H9 (cell line): ENCODE results near the gene CDNF. TPM values are rescaled to one million over a fixed set of nuclear protein-coding genes. Genes with fewer than 3 reads are reported as not detected.

Experiments used
- DNase-seq: peaks from one replicate; pipeline ENCODE4 v3.0.0-alpha.2; 2017
- H2AFZ ChIP-seq: one replicate; pipeline ENCODE4 v1.6.1; 2013; ENCODE audit warnings: mild to moderate bottlenecking, low read length, control low read depth, moderate library complexity
- H2AK5ac ChIP-seq: 2 replicates; pipeline ENCODE4 v1.6.1; 2013; ENCODE audit warnings: low read length, control low read depth, mixed read lengths; ENCODE audit not compliant: insufficient read length
- H2BK120ac ChIP-seq: one replicate; pipeline ENCODE4 v1.6.1; 2013; ENCODE audit warnings: low read depth, mild to moderate bottlenecking, low read length, control low read depth, inconsistent platforms; ENCODE audit not compliant: poor library complexity, severe bottlenecking
- H2BK12ac ChIP-seq: 2 replicates; pipeline ENCODE4 v1.6.1; 2013; ENCODE audit warnings: low read length, control low read depth, mixed read lengths, low read depth; ENCODE audit not compliant: insufficient read length
- H2BK15ac ChIP-seq: 2 replicates; pipeline ENCODE4 v1.6.1; 2013; ENCODE audit warnings: low read depth, low read length, control low read depth
- H2BK20ac ChIP-seq: one replicate; pipeline ENCODE4 v1.6.1; 2013; ENCODE audit warnings: low read depth, mild to moderate bottlenecking, low read length, control low read depth, inconsistent platforms; ENCODE audit not compliant: poor library complexity, severe bottlenecking
- H2BK5ac ChIP-seq: 2 replicates; pipeline ENCODE4 v1.6.1; 2013; ENCODE audit warnings: low read length, control low read depth, mixed read lengths; ENCODE audit not compliant: insufficient read length
- H3K14ac ChIP-seq: 2 replicates; pipeline ENCODE4 v1.6.1; 2013; ENCODE audit warnings: low read length, control low read depth; ENCODE audit not compliant: insufficient read depth
- H3K18ac ChIP-seq: 2 replicates; pipeline ENCODE4 v1.6.1; 2013; ENCODE audit warnings: low read depth, mild to moderate bottlenecking, mixed read lengths, low read length, control low read depth; ENCODE audit not compliant: insufficient read length
- H3K23ac ChIP-seq: 2 replicates; pipeline ENCODE4 v1.6.1; 2013; ENCODE audit warnings: low read length, control low read depth, mixed read lengths, low read depth; ENCODE audit not compliant: insufficient read length
- H3K23me2 ChIP-seq: 2 replicates; pipeline ENCODE4 v1.6.1; 2013; ENCODE audit warnings: low read depth, mild to moderate bottlenecking, mixed read lengths, low read length, control low read depth; ENCODE audit not compliant: insufficient read length, poor library complexity, severe bottlenecking
- H3K27ac ChIP-seq: 2 replicates; pipeline ENCODE4 v1.5.1; 2013; ENCODE audit warnings: low read length, control low read depth, mixed read lengths, low read depth; ENCODE audit not compliant: insufficient read length
- H3K27me3 ChIP-seq: 2 replicates; pipeline ENCODE4 v1.6.1; 2013; ENCODE audit warnings: low read length, control low read depth, inconsistent platforms; ENCODE audit not compliant: insufficient read depth
- H3K4ac ChIP-seq: 2 replicates; pipeline ENCODE4 v1.6.1; 2013; ENCODE audit warnings: low read depth, mild to moderate bottlenecking, control low read depth, inconsistent platforms, low read length, moderate library complexity
- H3K4me1 ChIP-seq: 2 replicates; pipeline ENCODE4 v1.6.1; 2013; ENCODE audit warnings: low read length, control low read depth, inconsistent platforms; ENCODE audit not compliant: insufficient read depth
- H3K4me2 ChIP-seq: 2 replicates; pipeline ENCODE4 v1.6.1; 2013; ENCODE audit warnings: low read length, control low read depth, mixed read lengths; ENCODE audit not compliant: insufficient read length, insufficient read depth
- H3K56ac ChIP-seq: 2 replicates; pipeline ENCODE4 v1.6.1; 2013; ENCODE audit warnings: low read depth, mild to moderate bottlenecking, mixed read lengths, low read length, control low read depth; ENCODE audit not compliant: insufficient read length
- H3K79me1 ChIP-seq: 2 replicates; pipeline ENCODE4 v1.6.1; 2013; ENCODE audit warnings: low read depth, mild to moderate bottlenecking, moderate library complexity, low read length, control low read depth, inconsistent platforms; ENCODE audit not compliant: insufficient read depth, poor library complexity, severe bottlenecking
- H3K79me2 ChIP-seq: 2 replicates; pipeline ENCODE4 v1.6.1; 2013; ENCODE audit warnings: low read length, control low read depth, inconsistent platforms; ENCODE audit not compliant: insufficient read depth
- H3K9ac ChIP-seq: 2 replicates; pipeline ENCODE4 v1.6.1; 2013; ENCODE audit warnings: low read length, control low read depth, mixed read lengths; ENCODE audit not compliant: insufficient read length; ENCODE audit errors: extremely low read depth
- H3K9me3 ChIP-seq: one replicate; pipeline ENCODE4 v1.6.1; 2013; ENCODE audit warnings: low read depth, low read length, inconsistent platforms; ENCODE audit not compliant: control insufficient read depth
- H3T11ph ChIP-seq: one replicate; pipeline ENCODE4 v1.6.1; 2013; ENCODE audit warnings: mild to moderate bottlenecking, low read length, control low read depth, inconsistent platforms
- H4K20me1 ChIP-seq: one replicate; pipeline ENCODE4 v1.6.1; 2013; ENCODE audit not compliant: control insufficient read depth, insufficient read length, insufficient read depth
- H4K5ac ChIP-seq: 2 replicates; pipeline ENCODE4 v1.6.1; 2013; ENCODE audit warnings: low read depth, mild to moderate bottlenecking, mixed read lengths, low read length, control low read depth; ENCODE audit not compliant: insufficient read length
- H4K8ac ChIP-seq: replicated peaks from 2 replicates; pipeline ENCODE4 v1.6.1; 2013; ENCODE audit warnings: low read length, control low read depth, mixed read lengths, low read depth; ENCODE audit not compliant: insufficient read length
- H4K91ac ChIP-seq: 2 replicates; pipeline ENCODE4 v1.6.1; 2013; ENCODE audit warnings: low read depth, mild to moderate bottlenecking, moderate library complexity, mixed read lengths, low read length, control low read depth; ENCODE audit not compliant: insufficient read length
- H3K27ac Mint-ChIP-seq, 3 experiments: 2 replicates in 2 of 3; 3 replicates in 1 of 3; pipeline ENCODE4 v1.8.0; 2020 to 2021; ENCODE audit warnings: mixed read lengths in 3 of 3, mild to moderate bottlenecking in 1 of 3, moderate library complexity in 1 of 3
- H3K27me3 Mint-ChIP-seq: 2 replicates; pipeline ENCODE4 v1.8.0; 2021; ENCODE audit warnings: low read depth, mild to moderate bottlenecking, moderate library complexity, mixed read lengths
- H3K36me3 Mint-ChIP-seq, 3 experiments: 2 replicates in 2 of 3; 3 replicates in 1 of 3; pipeline ENCODE4 v1.8.0; 2020 to 2021; ENCODE audit warnings: low read depth in 3 of 3, mixed read lengths in 3 of 3; ENCODE audit not compliant: insufficient read depth in 1 of 3
- H3K4me1 Mint-ChIP-seq, 2 experiments: 2 replicates each; pipeline ENCODE4 v1.8.0; 2020; ENCODE audit warnings: mixed read lengths in 2 of 2
- H3K4me3 Mint-ChIP-seq, 2 experiments: 2 replicates in 1 of 2; 3 replicates in 1 of 2; pipeline ENCODE4 v1.8.0; 2020 to 2021; ENCODE audit warnings: mild to moderate bottlenecking in 2 of 2, mixed read lengths in 2 of 2, moderate library complexity in 1 of 2
- H3K9me3 Mint-ChIP-seq, 2 experiments: 2 replicates in 1 of 2; 3 replicates in 1 of 2; pipeline ENCODE4 v1.8.0; 2020; ENCODE audit warnings: mild to moderate bottlenecking in 2 of 2, mixed read lengths in 2 of 2, moderate library complexity in 1 of 2
- CTCF ChIP-seq: fragments of 200-600 bp; sonication (generic); conservative IDR thresholded peaks from 3 replicates; pipeline ENCODE4 v1.8.0; 2021; ENCODE audit warnings: antibody characterized with exemption, mild to moderate bottlenecking
- WGBS: extraction: QIAGEN DNeasy Blood & Tissue Kit; methylation state at CpG from one replicate; pipeline ENCODE4 v1.1.7; 2013; ENCODE audit warnings: missing lambda C conversion rate, low lambda C conversion rate, mixed read lengths; ENCODE audit not compliant: insufficient read length; ENCODE audit errors: extremely low coverage; 5-methylcytosine and 5-hydroxymethylcytosine counted together
- total RNA-seq: library from RNA; stranded (reverse); gene quantifications from 2 replicates; pipeline ENCODE4 v1.2.1, GENCODE V29; 2021

Gene CDNF
- total RNA-seq, 1 experiment from 2014 or later: 1.3 TPM

- no peak overlapping the region for H4K8ac ChIP-seq
- no peaks in the 10 kb centered on the region for H4K20me1 ChIP-seq
- H2AFZ ChIP-seq: no peak overlapping the region
- no peak for TF ChIP-seq CTCF
- Mint-ChIP-seq H3K4me3 (no peak overlapping the region), H3K4me1 (no peaks in the 10 kb centered on the region; a peak in 1 of 4 replicates), H3K9me3 (no peaks in the 10 kb centered on the region), H3K27ac (no peak overlapping the region), H3K36me3 (no peaks in the 10 kb centered on the region), H3K27me3 (no peaks in the 10 kb centered on the region; the same call in 1 of the 2 replicates)
- H3K23me2 ChIP-seq: no peaks in the 10 kb centered on the region
- H3K4me1 ChIP-seq: no peaks in the 10 kb centered on the region
- H3K9ac ChIP-seq: no peak overlapping the region
- no peaks in the 10 kb centered on the region for H3K79me1 ChIP-seq
- H3K27ac ChIP-seq: no peak overlapping the region
- H2BK20ac ChIP-seq: no peak overlapping the region
- H3K27me3 ChIP-seq: no peaks in the 10 kb centered on the region
- no peak overlapping the region for H3T11ph ChIP-seq
- H2BK5ac ChIP-seq: no peak overlapping the region
- H2BK15ac ChIP-seq: no peak overlapping the region
- DNase-seq: no peak
- WGBS: no CpG with 5 or more reads among the region's 5 CpGs
- no peak overlapping the region for H3K4me2 ChIP-seq
- no peaks in the 10 kb centered on the region for H3K79me2 ChIP-seq
- H3K18ac ChIP-seq: no peak overlapping the region
- H3K14ac ChIP-seq: no peak overlapping the region
- no peak overlapping the region for H4K5ac ChIP-seq
- no peak overlapping the region for H2BK12ac ChIP-seq
- no peak overlapping the region for H3K23ac ChIP-seq
- no peak overlapping the region for H2AK5ac ChIP-seq
- no peak overlapping the region for H2BK120ac ChIP-seq
- H4K91ac ChIP-seq: no peak overlapping the region
- H3K9me3 ChIP-seq: no peaks in the 10 kb centered on the region
- H3K56ac ChIP-seq: no peak overlapping the region
- no peak overlapping the region for H3K4ac ChIP-seq
Measured at GRCh38 chr10:14798636-14799035, 39.2 kb downstream of the CDNF start.
